Tibial nerve (tissue), 4 donors: Measurements from ENCODE around the gene ROR1.

Source experiments
- CTCF ChIP-seq, 5 experiments: fragments of 200-600 bp in 3 of 5; fragments of 450-650 bp in 2 of 5; sonication (generic) in 3 of 5; IDR thresholded peaks; one replicate each; pipeline ENCODE4 v1.5.1; 2016 to 2019; ENCODE audit warnings: antibody characterized with exemption in 5 of 5, mild to moderate bottlenecking in 3 of 5, moderate library complexity in 2 of 5
- EP300 ChIP-seq, 2 donors: sonication (generic); formaldehyde crosslinking; IDR thresholded peaks; one replicate each; pipeline ENCODE4 v1.6.1; 2017; ENCODE audit warnings: antibody characterized with exemption in 2 of 2, mild to moderate bottlenecking in 1 of 2
- POLR2A ChIP-seq, 2 donors: fragments of 450-650 bp; IDR thresholded peaks; one replicate each; pipeline ENCODE4 v1.6.1; 2017; ENCODE audit warnings: antibody characterized with exemption in 2 of 2, mild to moderate bottlenecking in 2 of 2, moderate library complexity in 2 of 2

- TF ChIP-seq CTCF (IDR thresholded peaks at IDR 0.05) (no peak), EP300 (IDR thresholded peaks at IDR 0.05) (no peak), POLR2A (IDR thresholded peaks at IDR 0.05) (no peak)
Observed at GRCh38 chr1:64223329-64224151, 449.7 kb downstream of the ROR1 start.
